A673 (cell line): Measurements from ENCODE around the gene TLDC2.

Experiments
- CTCF ChIP-seq: fragments of 300-800, 200-600 bp; sonication (generic); conservative IDR thresholded peaks from 2 replicates; pipeline ENCODE4 v1.5.1; 2017; ENCODE audit warnings: low read depth, mild to moderate bottlenecking, antibody characterized with exemption, low read length, moderate library complexity, mixed read lengths
- EZH2 ChIP-seq: fragments of 200-600 bp; sonication (generic); IDR thresholded peaks from 2 replicates; pipeline ENCODE4 v1.6.1; 2017; ENCODE audit warnings: borderline replicate concordance, low read depth, mild to moderate bottlenecking, mixed read lengths, antibody characterized with exemption, low read length; ENCODE audit not compliant: poor library complexity, severe bottlenecking

- TF ChIP-seq CTCF (no peak), EZH2 (no peak)
Observed at GRCh38 chr20:36847009-36847709, 28.8 kb upstream of the TLDC2 start.
